GM19099 (cell line): Measurements from ENCODE around the gene MLH1.

Experiments used
- POLR2A ChIP-seq: IDR thresholded peaks from 3 replicates; pipeline ENCODE4 v1.6.1; 2011; ENCODE audit warnings: low read depth; ENCODE audit not compliant: insufficient read length; ENCODE audit errors: extremely low read depth

Gene MLH1

GRCh38 chr3:37098884-37099283 is 105.6 kb downstream of the MLH1 start:
- TF ChIP-seq POLR2A = no peak

- TF ChIP-seq POLR2A = no peak
Observed at GRCh38 chr3:37099469-37099868, 106.2 kb downstream of the MLH1 start.

GRCh38 chr3:37100411-37100810 is 107.1 kb downstream of the MLH1 start:
- TF ChIP-seq POLR2A = no peak
